Endothelial cell of umbilical vein (primary cell): ENCODE measurements around the gene CLDN5. TPM values are rescaled to one million over a fixed set of nuclear protein-coding genes. Genes with fewer than 3 reads are reported as not detected.

Source experiments
- BruUV-seq: library from RNA; stranded (reverse); fragments of 400-500 nt; replicated peaks from 2 replicates; lab custom pipeline; 2021; lab: Mats Ljungman, UMichigan
- CTCF ChIA-PET: fragments of 300-600, 350-600 bp; sonication (Branson Sonifier 250); formaldehyde crosslinking; loops from one replicate; lab custom pipeline; 2021; ENCODE audit warnings: antibody characterized with exemption, inconsistent platforms; lab: Charles Lee
- POLR2A ChIA-PET: fragments of 300-600, 350-600 bp; sonication (Branson Sonifier 250); formaldehyde crosslinking; loops from one replicate; lab custom pipeline; 2021; ENCODE audit warnings: antibody characterized with exemption, inconsistent platforms; lab: Charles Lee
- DNase-seq: peaks from one replicate; pipeline ENCODE4 v3.0.0-alpha.2; 2011; ENCODE audit warnings: low read depth, low spot score
- FAIRE-seq: peaks from 2 replicates; lab custom pipeline; 2011; peaks lifted over from hg19 to GRCh38; lab: Jason Lieb, UNC
- H2AFZ ChIP-seq: 2 replicates; pipeline ENCODE4 v1.6.0; 2012; ENCODE audit warnings: low read depth, low read length, control low read depth, inconsistent platforms
- H3K27ac ChIP-seq: 2 replicates; pipeline ENCODE4 v1.5.1; 2011; ENCODE audit warnings: low read depth, mild to moderate bottlenecking, control low read depth, low read length, moderate library complexity; ENCODE audit not compliant: insufficient read depth
- H3K27me3 ChIP-seq, 2 experiments: 2 replicates each; pipeline versions ENCODE4 v1.6.0 to v1.6.1; 2011; ENCODE audit warnings: low read length in 2 of 2, mixed read lengths in 1 of 2; ENCODE audit not compliant: control insufficient read depth in 2 of 2, insufficient read depth in 2 of 2
- H3K36me3 ChIP-seq, 2 experiments: 2 replicates in 1 of 2; 3 replicates in 1 of 2; pipeline ENCODE4 v1.5.1; 2011; ENCODE audit warnings: low read length in 2 of 2, mild to moderate bottlenecking in 1 of 2, moderate library complexity in 1 of 2; ENCODE audit not compliant: control insufficient read depth in 2 of 2, insufficient read depth in 2 of 2; ENCODE audit errors: extremely low read depth in 1 of 2
- H3K4me1 ChIP-seq: 3 replicates; pipeline ENCODE4 v1.5.1; 2011; ENCODE audit warnings: mild to moderate bottlenecking, low read length; ENCODE audit not compliant: control insufficient read depth, insufficient read depth; ENCODE audit errors: extremely low read depth
- H3K4me2 ChIP-seq: 2 replicates; pipeline ENCODE4 v1.6.1; 2011; ENCODE audit warnings: low read length, control low read depth, mixed read lengths; ENCODE audit not compliant: insufficient read depth
- H3K4me3 ChIP-seq, 3 experiments: fragments of 200-600 bp in 1 of 3; sonication (generic), shearing (Covaris generic) in 1 of 3; replicated peaks in 1 of 3; 2 replicates each; pipeline ENCODE4 v1.5.1; 2011 to 2016; ENCODE audit warnings: control low read depth in 3 of 3, low read length in 3 of 3, mild to moderate bottlenecking in 2 of 3, inconsistent platforms in 1 of 3, low read depth in 1 of 3, moderate library complexity in 1 of 3; ENCODE audit not compliant: insufficient read depth in 1 of 3
- H3K79me2 ChIP-seq: 2 replicates; pipeline ENCODE4 v1.6.0; 2012; ENCODE audit warnings: low read length, inconsistent platforms; ENCODE audit not compliant: control insufficient read depth, insufficient read depth
- H3K9ac ChIP-seq: replicated peaks from 2 replicates; pipeline ENCODE3; 2011; ENCODE audit warnings: low read length, control low read depth; ENCODE audit not compliant: insufficient read depth; ENCODE audit errors: extremely low read depth
- H3K9me1 ChIP-seq: replicated peaks from 3 replicates; pipeline ENCODE4 v1.6.0; 2011; ENCODE audit warnings: mild to moderate bottlenecking, low read length; ENCODE audit not compliant: control insufficient read depth, insufficient read depth; ENCODE audit errors: extremely low read depth
- H3K9me3 ChIP-seq: replicated peaks from 2 replicates; pipeline ENCODE4 v1.5.1; 2012; ENCODE audit warnings: low read length, inconsistent platforms; ENCODE audit not compliant: control insufficient read depth, insufficient read depth
- H4K20me1 ChIP-seq: replicated peaks from 2 replicates; pipeline ENCODE3; 2011; ENCODE audit warnings: mild to moderate bottlenecking, low read length; ENCODE audit not compliant: control insufficient read depth, insufficient read depth; ENCODE audit errors: extremely low read depth
- CTCF ChIP-seq, 2 donors: IDR thresholded peaks; 1 replicate in 1 of 2; 2 replicates in 1 of 2; pipeline ENCODE4 v1.5.1; 2011; ENCODE audit warnings: low read length in 2 of 2, mild to moderate bottlenecking in 2 of 2, moderate library complexity in 2 of 2, control low read depth in 1 of 2, inconsistent platforms in 1 of 2, low read depth in 1 of 2; ENCODE audit not compliant: insufficient read depth in 1 of 2; ENCODE audit errors: extremely low read depth in 1 of 2
- EZH2 ChIP-seq: IDR thresholded peaks from 2 replicates; pipeline ENCODE4 v1.6.1; 2012; ENCODE audit warnings: borderline replicate concordance, low read depth, mild to moderate bottlenecking, moderate library complexity, low read length, inconsistent platforms; ENCODE audit not compliant: severe bottlenecking
- FOS ChIP-seq: IDR thresholded peaks from 2 replicates; pipeline ENCODE4 v1.6.1; 2011; ENCODE audit warnings: mild to moderate bottlenecking, low read length, moderate library complexity, borderline replicate concordance; ENCODE audit not compliant: insufficient read depth
- GATA2 ChIP-seq: IDR thresholded peaks from 2 replicates; pipeline ENCODE4 v1.7.0; 2011; ENCODE audit warnings: low read depth, mild to moderate bottlenecking, moderate library complexity, mixed read lengths, low read length; ENCODE audit not compliant: insufficient read length, insufficient read depth
- JUN ChIP-seq: IDR thresholded peaks from 2 replicates; pipeline ENCODE4 v1.6.1; 2011; ENCODE audit warnings: borderline replicate concordance, low read depth; ENCODE audit not compliant: insufficient read length, insufficient read depth
- MYC ChIP-seq: IDR thresholded peaks from one replicate; pipeline ENCODE4 v1.6.1; 2011; ENCODE audit warnings: mild to moderate bottlenecking, low read depth, low read length
- POLR2A ChIP-seq: IDR thresholded peaks from 2 replicates; pipeline ENCODE4 v1.6.1; 2012; ENCODE audit warnings: low read depth, mild to moderate bottlenecking, control low read depth, low read length
- POLR2AphosphoS5 ChIP-seq: IDR thresholded peaks from 2 replicates; pipeline ENCODE4 v1.6.1; 2012; ENCODE audit warnings: low read depth, mild to moderate bottlenecking, control low read depth, low read length, moderate library complexity; ENCODE audit not compliant: insufficient read depth
- dilution Hi-C: fragments of 300-500 bp; cut with MboI; formaldehyde crosslinking; loops from one replicate; pipeline ENCODE4 v1.15.0; 2019; ENCODE audit warnings: low sequenced_read_pairs; ENCODE audit not compliant: extremely low pct_ligation_motif_present
- intact Hi-C: fragments of 100-400 bp; cut with micrococcal nuclease; formaldehyde crosslinking; loops from one replicate; pipeline ENCODE4 v1.10.0; 2022
- polyA plus RNA-seq, 4 experiments: library from polyadenylated mRNA; depleted of rRNA in 3 of 4; stranded (reverse) in 3 of 4; unstranded in 1 of 4; fragments of >200 nt; gene quantifications; 2 replicates each; pipeline versions ENCODE4 v1.2.1 to v1.2.3, GENCODE V29; 2011 to 2012; ENCODE audit warnings: missing spikeins in 1 of 4
- total RNA-seq: library from RNA; stranded (reverse); gene quantifications from 2 replicates; pipeline ENCODE4 v1.2.3, GENCODE V29; 2021

The CLDN5 gene
- total and polyA plus RNA-seq, 2 donors (not counting 3 experiments of a cell fraction or from before 2014, with no cell fraction given), result 198 to 252 TPM

DNA sequence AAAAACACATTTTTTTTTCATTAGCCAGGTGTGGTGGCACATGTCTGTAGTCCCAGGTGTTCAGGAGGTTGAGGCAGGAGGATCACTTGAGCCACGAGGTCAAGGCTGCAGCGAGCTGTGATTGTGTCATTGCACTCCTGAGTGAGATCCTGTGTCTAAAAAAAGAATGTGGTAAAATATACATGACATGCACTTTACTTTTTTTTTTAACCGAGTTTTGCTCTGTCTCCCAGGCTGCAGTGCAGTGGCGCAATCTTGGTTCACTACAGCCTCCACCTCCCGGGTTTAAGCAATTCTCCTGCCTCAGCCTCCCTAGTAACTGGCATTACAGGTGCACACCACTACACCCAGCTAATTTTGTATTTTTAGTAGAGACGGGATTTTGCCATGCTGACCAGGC lies 22.5 kb upstream of the CLDN5 start:
- CTCF ChIA-PET, result no interaction called here
- no peaks in the 10 kb centered on the region for H4K20me1 ChIP-seq
- H3K27me3 ChIP-seq, result no peaks in the 10 kb centered on the region
- POLR2A ChIA-PET, result no interaction called here
- H3K4me3 ChIP-seq, result no peak overlapping the region
- BruUV-seq, result no TSS peak
- intact Hi-C loops (no loop called here), dilution Hi-C loops (no loop called here)
- no peaks in the 10 kb centered on the region for H3K36me3 ChIP-seq
- H2AFZ ChIP-seq, result no peak overlapping the region
- DNase-seq (no peak), FAIRE-seq (no peak)
- H3K27ac ChIP-seq, result no peak overlapping the region
- H3K79me2 ChIP-seq, result no peaks in the 10 kb centered on the region
- H3K9me3 ChIP-seq, result no peaks in the 10 kb centered on the region
- H3K9me1 ChIP-seq, result no peaks in the 10 kb centered on the region
- H3K9ac ChIP-seq, result no peak overlapping the region
- no peaks in the 10 kb centered on the region for H3K4me1 ChIP-seq
- H3K4me2 ChIP-seq, result no peak overlapping the region
- TF ChIP-seq POLR2A, result no peak
- TF ChIP-seq MYC, result no peak
- TF ChIP-seq FOS, result no peak
- TF ChIP-seq CTCF (IDR thresholded peaks at IDR 0.05; ENCODE audit: extremely low read depth in 1 of 2, insufficient read depth in 1 of 2, low read depth in 1 of 2, low read length in 2 of 2), result no peak
- no peak for TF ChIP-seq JUN
- TF ChIP-seq GATA2, result no peak

DNA sequence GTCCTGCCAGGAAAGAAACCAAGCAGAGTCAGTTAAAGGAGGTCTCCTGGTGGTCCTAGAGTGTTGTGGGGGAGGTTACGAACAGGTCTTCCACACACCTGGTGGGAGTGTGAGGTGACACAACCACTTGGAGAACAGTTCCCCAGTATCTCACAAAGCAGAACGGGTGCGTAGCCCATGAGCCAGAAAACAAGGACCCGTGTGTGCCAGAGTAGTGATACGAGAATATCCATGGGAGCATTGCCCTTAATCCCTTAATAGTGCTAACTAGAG lies 21.7 kb upstream of the CLDN5 start:
- dilution Hi-C loops, result no loop called here
- no peak overlapping the region for H3K4me2 ChIP-seq
- CTCF ChIA-PET, result interaction anchor here (1.3 kb wide), 1 partner anchor 13 kb away, joined by 3 read pairs; no protein-coding TSS in a partner anchor

More for the DNA sequence above, 21.7 kb upstream of the CLDN5 start:
- intact Hi-C loops, result no loop called here
- Histone ChIP-seq H3K27me3 (no peaks in the 10 kb centered on the region), H3K36me3 (no peaks in the 10 kb centered on the region), H3K9me3 (no peaks in the 10 kb centered on the region), H3K79me2 (no peaks in the 10 kb centered on the region), H3K9me1 (no peaks in the 10 kb centered on the region), H3K4me1 (no peaks in the 10 kb centered on the region), H2AFZ (no peak overlapping the region), H3K27ac (no peak overlapping the region), H3K9ac (no peak overlapping the region), H3K4me3 (no peak overlapping the region), H4K20me1 (no peaks in the 10 kb centered on the region)
- TF ChIP-seq EZH2 (no peak), POLR2AphosphoS5 (no peak), GATA2 (no peak)
- no TSS peak for BruUV-seq
- POLR2A ChIA-PET, result no interaction called here
- FAIRE-seq, result no peak
- no peak for DNase-seq
